Measurements from ENCODE around the gene MBD6. TPM values are rescaled to one million over a fixed set of nuclear protein-coding genes. Genes with fewer than 3 reads are reported as not detected.

MBD6 gene
- polyA plus RNA-seq, 2 of the 4 experiments (the other 2 are of a cell fraction) = 4.6 to 24.2 TPM

DNA sequence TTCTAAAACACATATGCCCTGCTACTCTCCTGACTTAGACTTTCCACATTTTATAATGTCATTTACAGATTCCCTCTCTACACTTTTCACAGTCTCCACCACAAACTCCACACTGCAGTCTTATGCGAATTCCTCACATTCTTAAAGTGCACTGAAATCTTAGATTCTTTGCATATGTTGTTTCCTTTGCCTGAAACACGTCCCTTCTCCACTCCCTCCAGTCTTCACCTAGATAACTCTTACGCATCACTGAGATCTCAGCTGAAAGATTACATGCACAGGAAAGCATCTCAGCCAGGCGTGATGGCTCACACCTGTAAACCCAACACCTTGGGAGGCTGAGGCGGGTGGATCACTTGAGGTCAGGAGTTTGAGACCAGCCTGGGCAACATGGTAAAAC, 39.2 kb upstream of the MBD6 start:
- no peak overlapping the region for H3K4me2 ChIP-seq
- FAIRE-seq (no peak), ATAC-seq (no peak), DNase-seq (ENCODE audit: low read depth in 1 of 2, low spot score in 1 of 2) (no peak)
- peaks cover 6% of the 10 kb centered on the region; the same call in 2 of the 3 replicates for H3K4me1 ChIP-seq
- no peak overlapping the region for H3K4me3 ChIP-seq
- ChIA-PET POLR2A (no interaction called here), CTCF (interaction anchor here (1.2 to 19.9 kb wide), 4 partner anchors 14 to 269 kb away, joined by 3 to 240 read pairs (median 4); partner anchors contain the start of gene GLI1)
- no peak for TF ChIP-seq RARB (CRISPR knock-in tag; IDR thresholded peaks at IDR 0.05)
- no peak for TF ChIP-seq NPAS2 (CRISPR knock-in tag; IDR thresholded peaks at IDR 0.05; ENCODE audit: borderline replicate concordance)
- H3K27ac ChIP-seq = no peak overlapping the region
- 49% methylated on average over 5 of the region's 5 CpGs for WGBS (ENCODE audit: missing lambda C conversion rate)
- no peaks in the 10 kb centered on the region for H3K9me3 ChIP-seq

- H3K4me3 ChIP-seq = no peak overlapping the region
- H3K4me2 ChIP-seq = no peak overlapping the region
- no peak for FAIRE-seq
- no peak overlapping the region for H3K27ac ChIP-seq
- peaks cover 12% of the 10 kb centered on the region for H3K4me1 ChIP-seq
- CTCF ChIA-PET = interaction anchor here (0.8 to 19.9 kb wide), 6 partner anchors 9 to 253 kb away, joined by 3 to 240 read pairs (median 6); partner anchors contain the start of genes AGAP2 and GLI1
- TF ChIP-seq KDM5A (IDR thresholded peaks at IDR 0.05) (no peak), CTCF (IDR thresholded peaks at IDR 0.05) (no peak), ZNF302 (CRISPR knock-in tag; IDR thresholded peaks at IDR 0.05) (no peak), EHMT2 (IDR thresholded peaks at IDR 0.05; ENCODE audit: low read depth) (no peak), MAFK (IDR thresholded peaks at IDR 0.05; ENCODE audit: partially characterized antibody) (no peak), ZC3H11A (IDR thresholded peaks at IDR 0.05) (no peak), HDAC2 (IDR thresholded peaks at IDR 0.05) (no peak), SMC3 (IDR thresholded peaks at IDR 0.05) (no peak), CHD2 (IDR thresholded peaks at IDR 0.05; ENCODE audit: low read length, partially characterized antibody) (no peak), POLR2A (IDR thresholded peaks at IDR 0.05; ENCODE audit: low read length) (no peak)
- TF ChIP-seq, protein P1, sequence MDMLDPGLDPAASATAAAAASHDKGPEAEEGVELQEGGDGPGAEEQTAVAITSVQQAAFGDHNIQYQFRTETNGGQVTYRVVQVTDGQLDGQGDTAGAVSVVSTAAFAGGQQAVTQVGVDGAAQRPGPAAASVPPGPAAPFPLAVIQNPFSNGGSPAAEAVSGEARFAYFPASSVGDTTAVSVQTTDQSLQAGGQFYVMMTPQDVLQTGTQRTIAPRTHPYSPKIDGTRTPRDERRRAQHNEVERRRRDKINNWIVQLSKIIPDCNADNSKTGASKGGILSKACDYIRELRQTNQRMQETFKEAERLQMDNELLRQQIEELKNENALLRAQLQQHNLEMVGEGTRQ (IDR thresholded peaks at IDR 0.05) = no peak
- POLR2A ChIA-PET = no interaction called here
- ATAC-seq = no peak
- no peak for DNase-seq (ENCODE audit: low read depth in 1 of 2, low spot score in 1 of 2)
- H3K9me3 ChIP-seq = no peaks in the 10 kb centered on the region
These were observed 36.9 kb upstream of the MBD6 start for GRCh38 chr12:57485695-57486094.

GRCh38 chr12:57487055-57487596, 35.5 kb upstream of the MBD6 start:
- H3K4me2 ChIP-seq = peak overlapping the region; percentile 82
- 0 out of 2 replicates have a peak, but pooled peaks have one; percentile 39 for TF ChIP-seq CHD4 (IDR thresholded peaks at IDR 0.05; ENCODE audit: borderline replicate concordance)
- no peak for TF ChIP-seq HOXB5 (CRISPR knock-in tag; IDR thresholded peaks at IDR 0.05)
- CTCF ChIA-PET = interaction anchor here (1.0 to 19.9 kb wide), 6 partner anchors 10 to 249 kb away, joined by 3 to 240 read pairs (median 6); partner anchors contain the start of gene GLI1
- ATAC-seq (no peak), FAIRE-seq (no peak), DNase-seq (ENCODE audit: low read depth in 1 of 2, low spot score in 1 of 2) (no peak)
- H3K4me3 ChIP-seq = peak overlapping the region; percentile 30; the same call in 2 of the 3 replicates
- H3K4me1 ChIP-seq = peaks cover 12% of the 10 kb centered on the region
- 79% methylated on average over 27 of the region's 27 CpGs for WGBS (ENCODE audit: missing lambda C conversion rate)
- peak overlapping the region; percentile 72 to 99 for H3K27ac ChIP-seq
- no peaks in the 10 kb centered on the region for H3K9me3 ChIP-seq
- POLR2A ChIA-PET = interaction anchor here (0.7 kb wide), 2 partner anchors 22 to 190 kb away, joined by 3 to 6 read pairs; no protein-coding TSS in a partner anchor

DNA sequence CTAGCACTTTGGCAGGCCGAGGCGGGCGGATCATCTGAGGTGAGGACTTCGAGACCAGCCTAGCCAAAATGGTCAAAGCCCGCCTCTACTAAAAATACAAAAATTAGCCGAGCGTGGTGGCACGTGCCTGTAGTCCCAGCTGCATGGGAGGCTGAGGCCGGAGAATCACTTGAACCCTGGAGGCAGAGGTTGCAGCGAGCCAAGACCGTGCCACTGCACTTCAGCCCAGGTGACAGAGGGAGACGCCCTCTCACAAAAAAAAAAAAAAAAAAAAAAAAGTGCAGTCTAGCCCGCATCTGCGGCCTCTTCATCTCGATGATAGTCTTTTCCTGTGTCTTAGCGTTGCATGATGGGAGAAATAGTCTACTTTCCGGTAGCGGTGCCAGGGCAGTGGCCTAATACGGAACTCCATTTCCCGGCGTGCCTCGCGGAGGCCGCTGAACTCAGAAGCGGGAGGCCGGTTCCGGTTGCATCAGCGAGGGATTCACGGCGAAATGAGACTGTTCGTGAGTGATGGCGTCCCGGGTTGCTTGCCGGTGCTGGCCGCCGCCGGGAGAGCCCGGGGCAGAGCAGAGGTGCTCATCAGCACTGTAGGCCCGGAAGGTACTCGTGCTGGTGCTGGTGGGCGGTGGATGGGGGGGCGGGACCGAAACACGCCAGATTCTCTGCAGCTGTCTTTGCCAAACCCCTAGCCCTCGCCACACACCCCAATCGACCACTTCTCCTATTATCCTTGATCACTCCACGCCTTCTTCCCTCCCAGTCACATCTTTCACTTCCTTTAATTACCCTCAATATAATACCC, 34.8 kb upstream of the MBD6 start, which contains the start of gene MARS1:
TSS of gene MARS1 (plus strand) at position 472 of the 805 bp plus-strand sequence. CDS start at position 495, 23 bp downstream.
- CTCF ChIA-PET = interaction anchor here (1.0 to 19.9 kb wide), 6 partner anchors 11 to 29 kb away, joined by 3 to 240 read pairs (median 6); partner anchors contain the start of gene GLI1
- POLR2A ChIA-PET = interaction anchor here (0.6 to 0.7 kb wide), 3 partner anchors 22 to 219 kb away, joined by 3 to 6 read pairs (median 3); no protein-coding TSS in a partner anchor
- 9% methylated on average over 47 of the region's 47 CpGs for WGBS (ENCODE audit: missing lambda C conversion rate)
- ATAC-seq (peak; percentile 98), FAIRE-seq (no peak), DNase-seq (ENCODE audit: low read depth in 1 of 2, low spot score in 1 of 2) (peak; percentile 94 to 98)
- H3K27ac ChIP-seq = peak within 1 kb of the TSS; percentile 94 to 99
- H3K4me3 ChIP-seq = peak within 1 kb of the TSS; percentile 79
- H3K4me2 ChIP-seq = peak within 1 kb of the TSS; percentile 95
- peaks cover 12% of the 10 kb centered on the region for H3K4me1 ChIP-seq
- no peaks in the 10 kb centered on the region for H3K9me3 ChIP-seq
- TF ChIP-seq POLR2A (IDR thresholded peaks at IDR 0.05; ENCODE audit: low read length) = peak; percentile 76
- TF ChIP-seq CHD4 (IDR thresholded peaks at IDR 0.05; ENCODE audit: borderline replicate concordance) = no peak
- no peak for TF ChIP-seq E2F6 (IDR thresholded peaks at IDR 0.05; ENCODE audit: borderline replicate concordance, low read depth)
- no peak for TF ChIP-seq MAZ (IDR thresholded peaks at IDR 0.05; ENCODE audit: borderline replicate concordance, low read depth, low read length)
- no peak for TF ChIP-seq FOSL2 (IDR thresholded peaks at IDR 0.05)
- TF ChIP-seq FOSL2 (CRISPR knock-in tag; IDR thresholded peaks at IDR 0.05) = no peak
- TF ChIP-seq CBX2 (IDR thresholded peaks at IDR 0.05; ENCODE audit: borderline replicate concordance, low read depth) = no peak
- no peak for TF ChIP-seq GATA3 (IDR thresholded peaks at IDR 0.05; ENCODE audit: borderline replicate concordance)
- TF ChIP-seq BHLHE40 (IDR thresholded peaks at IDR 0.05; ENCODE audit: low read depth, low read length) = 0 out of 2 replicates have a peak, but pooled peaks have one; percentile 9
- no peak for TF ChIP-seq EHMT2 (IDR thresholded peaks at IDR 0.05; ENCODE audit: low read depth)
- no peak for TF ChIP-seq POLR2AphosphoS2 (conservative IDR thresholded peaks at IDR 0.05; ENCODE audit: low read length)
- peak; percentile 73 to 91; a peak in 3 of 5 replicates for TF ChIP-seq JUN (IDR thresholded peaks at IDR 0.05)
- TF ChIP-seq TFCP2L1 (CRISPR knock-in tag; IDR thresholded peaks at IDR 0.05) = no peak
- TF ChIP-seq TP53 (CRISPR knock-in tag; IDR thresholded peaks at IDR 0.05) = no peak
- no peak for TF ChIP-seq JUNB (IDR thresholded peaks at IDR 0.05)
- no peak for TF ChIP-seq ZNF302 (CRISPR knock-in tag; IDR thresholded peaks at IDR 0.05)
- TF ChIP-seq RNF2 (IDR thresholded peaks at IDR 0.05; ENCODE audit: borderline replicate concordance, low read depth) = no peak

Measured in A549 (cell line).